Measurements from ENCODE around the gene CENPL. TPM values are rescaled to one million over a fixed set of nuclear protein-coding genes. Genes with fewer than 3 reads are reported as not detected.

Gene CENPL
- total and polyA plus RNA-seq, 9 of the 15 experiments (the other 6 are each of a cell fraction or from before 2014, with no cell fraction given) = 33.0 to 52.7 (median 39.7) TPM

- TF ChIP-seq ZNF239 (CRISPR knock-in tag; IDR thresholded peaks at IDR 0.05) = peak; percentile 22; the same call in 1 of the 2 replicates
- peak; percentile 99 for TF ChIP-seq KHSRP (IDR thresholded peaks at IDR 0.05)
- TF ChIP-seq MCM7 (IDR thresholded peaks at IDR 0.05) = peak in 1 of 2 experiments; percentile 23; a peak in 1 of 4 replicates
- peak; percentile 98 for TF ChIP-seq ZNF830 (CRISPR knock-in tag; IDR thresholded peaks at IDR 0.05)
- no peak for TF ChIP-seq KAT7 (CRISPR knock-in tag; IDR thresholded peaks at IDR 0.05; ENCODE audit: borderline replicate concordance)
- peak; percentile 36 for TF ChIP-seq MEIS2 (IDR thresholded peaks at IDR 0.05; ENCODE audit: partially characterized antibody)
- no peak for TF ChIP-seq HOMEZ (CRISPR knock-in tag; IDR thresholded peaks at IDR 0.05)
- TF ChIP-seq ZNF431 (CRISPR knock-in tag; IDR thresholded peaks at IDR 0.05) = no peak; the same call in 1 of the 2 replicates
- TF ChIP-seq ZFPM2 (CRISPR knock-in tag; IDR thresholded peaks at IDR 0.05) = no peak
- peak; percentile 83; the same call in 1 of the 2 replicates for TF ChIP-seq FOXP1 (CRISPR knock-in tag; IDR thresholded peaks at IDR 0.05)
- TF ChIP-seq TSHZ1 (CRISPR knock-in tag; IDR thresholded peaks at IDR 0.05) = no peak
- no peak for TF ChIP-seq MTF1 (CRISPR knock-in tag; IDR thresholded peaks at IDR 0.05; ENCODE audit: borderline replicate concordance)
- no peak for TF ChIP-seq ATF6 (CRISPR knock-in tag; IDR thresholded peaks at IDR 0.05)
- no peak for TF ChIP-seq RBM25 (IDR thresholded peaks at IDR 0.05; ENCODE audit: low read depth, low read length, severe bottlenecking)
- peak; percentile 100 for TF ChIP-seq NBN (IDR thresholded peaks at IDR 0.05; ENCODE audit: low read depth)
- 0 out of 2 replicates have a peak, but pooled peaks have one; percentile 25 for TF ChIP-seq ZNF76 (CRISPR knock-in tag; IDR thresholded peaks at IDR 0.05; ENCODE audit: borderline replicate concordance)
- TF ChIP-seq FOXK1 (CRISPR knock-in tag; IDR thresholded peaks at IDR 0.05; ENCODE audit: borderline replicate concordance) = peak; percentile 92
- TF ChIP-seq KAT8 (IDR thresholded peaks at IDR 0.05; ENCODE audit: low read depth) = no peak
- 0 out of 2 replicates have a peak, but pooled peaks have one; percentile 58 for TF ChIP-seq NR2F6 (CRISPR knock-in tag; IDR thresholded peaks at IDR 0.05)
- TF ChIP-seq MAFK (IDR thresholded peaks at IDR 0.05; ENCODE audit: low read length) = no peak; the same call in 1 of the 2 replicates
- peak; percentile 99 for TF ChIP-seq TAF9B (IDR thresholded peaks at IDR 0.05; ENCODE audit: partially characterized antibody)
- no peak for TF ChIP-seq TRIM28 (IDR thresholded peaks at IDR 0.05)
- 0 out of 2 replicates have a peak, but pooled peaks have one; percentile 71 for TF ChIP-seq BHLHE40 (IDR thresholded peaks at IDR 0.05; ENCODE audit: low read length)
- peak; percentile 98 for TF ChIP-seq MYC (IDR thresholded peaks at IDR 0.05; ENCODE audit: low read depth, low read length)
- peak; percentile 98 for TF ChIP-seq MYC (CRISPR knock-in tag; IDR thresholded peaks at IDR 0.05; ENCODE audit: borderline replicate concordance, low read depth)
Observed at GRCh38 chr1:173867753-173868265, 43.1 kb upstream of the CENPL start, which contains the start of gene GAS5 (continued).
